ENCODE results near the gene LRR1.

DNA sequence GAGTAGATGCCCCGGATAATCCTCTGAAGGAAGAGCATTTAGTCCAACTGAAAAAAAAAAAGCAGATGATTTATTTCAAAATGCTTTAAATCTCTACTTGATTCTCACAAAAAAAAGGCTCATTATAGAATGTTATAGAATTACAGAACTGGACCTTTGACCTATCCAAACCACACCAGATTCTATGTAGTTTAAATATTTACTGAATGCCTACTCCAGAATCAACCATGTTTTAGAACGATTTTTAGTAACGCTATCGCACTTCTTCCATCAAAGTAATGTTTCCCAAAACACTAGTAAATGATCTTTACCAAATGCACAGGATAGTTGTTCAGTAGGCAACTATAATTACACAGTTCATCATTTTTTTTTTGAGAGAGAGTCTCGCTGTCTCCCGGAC lies 15.1 kb upstream of the LRR1 start:
- TF ChIP-seq POLR2A (IDR thresholded peaks at IDR 0.05; ENCODE audit: low read depth, low read length) (no peak), SPI1 (IDR thresholded peaks at IDR 0.05; ENCODE audit: low read depth, low read length) (no peak), TAF1 (IDR thresholded peaks at IDR 0.05; ENCODE audit: low read depth, low read length) (no peak), POLR2AphosphoS5 (IDR thresholded peaks at IDR 0.05; ENCODE audit: low read depth, low read length) (no peak), POU2F2 (IDR thresholded peaks at IDR 0.05; ENCODE audit: low read depth, low read length) (no peak)
